H1 (cell line): ENCODE measurements around the gene ISL2. TPM values are rescaled to one million over a fixed set of nuclear protein-coding genes. Genes with fewer than 3 reads are reported as not detected.

Source experiments
- CTCF ChIA-PET: fragments of 300-600 bp; sonication (Branson Sonifier 250); formaldehyde crosslinking; loops from one replicate; lab custom pipeline; 2021; ENCODE audit not compliant: partially characterized antibody; lab: Charles Lee
- POLR2A ChIA-PET: fragments of 300-600 bp; sonication (Branson Sonifier 250); formaldehyde crosslinking; loops from one replicate; lab custom pipeline; 2021; ENCODE audit warnings: inconsistent platforms; ENCODE audit not compliant: partially characterized antibody; lab: Charles Lee
- DNase-seq, 2 experiments: peaks; one replicate each; pipeline versions ENCODE4 v3.0.0 to v3.0.0-alpha.2; 2010 to 2022; ENCODE audit warnings: low spot score in 2 of 2, low read depth in 1 of 2, mixed read lengths in 1 of 2
- FAIRE-seq: peaks from 2 replicates; lab custom pipeline; 2011; peaks lifted over from hg19 to GRCh38; lab: Jason Lieb, UNC
- H2AFZ ChIP-seq: 2 replicates; pipeline ENCODE4 v1.8.1; 2012; ENCODE audit warnings: low read length, inconsistent platforms
- H2AK5ac ChIP-seq: 2 replicates; pipeline ENCODE4 v1.6.1; 2013; ENCODE audit warnings: low read depth, low read length
- H2BK120ac ChIP-seq: replicated peaks from 2 replicates; pipeline ENCODE3; 2013; ENCODE audit warnings: low read depth, low read length, inconsistent platforms
- H2BK12ac ChIP-seq: 2 replicates; pipeline ENCODE4 v1.6.1; 2013; ENCODE audit warnings: low read depth, low read length
- H2BK15ac ChIP-seq: 2 replicates; pipeline ENCODE4 v1.6.1; 2013; ENCODE audit warnings: low read length
- H2BK20ac ChIP-seq: 2 replicates; pipeline ENCODE4 v1.6.1; 2013; ENCODE audit warnings: low read length
- H2BK5ac ChIP-seq: 2 replicates; pipeline ENCODE4 v1.6.1; 2013; ENCODE audit warnings: low read depth, low read length
- H3K14ac ChIP-seq: 2 replicates; pipeline ENCODE4 v1.6.1; 2013; ENCODE audit warnings: inconsistent platforms; ENCODE audit not compliant: insufficient read length
- H3K18ac ChIP-seq: 2 replicates; pipeline ENCODE4 v1.6.1; 2013; ENCODE audit warnings: low read length; ENCODE audit errors: extremely low read depth
- H3K23ac ChIP-seq: 2 replicates; pipeline ENCODE4 v1.6.1; 2013; ENCODE audit warnings: inconsistent platforms; ENCODE audit not compliant: insufficient read length
- H3K23me2 ChIP-seq: 2 replicates; pipeline ENCODE4 v1.6.1; 2013; ENCODE audit warnings: low read depth, low read length
- H3K27ac ChIP-seq: 2 replicates; pipeline ENCODE4 v1.6.1; 2011; ENCODE audit warnings: low read depth, low read length, inconsistent platforms
- H3K27me3 ChIP-seq, 4 experiments: replicated peaks in 1 of 4; 1 replicate in 1 of 4; 2 replicates in 3 of 4; pipeline versions ENCODE4 v1.6.1 to v1.8.1; 2011 to 2013; ENCODE audit warnings: low read length in 3 of 4, mild to moderate bottlenecking in 3 of 4, inconsistent platforms in 2 of 4, mixed read lengths in 2 of 4, moderate library complexity in 1 of 4; ENCODE audit not compliant: control insufficient read depth in 3 of 4, insufficient read depth in 3 of 4; ENCODE audit errors: extremely low read depth in 1 of 4
- H3K36me3 ChIP-seq, 4 experiments: 2 replicates each; pipeline versions ENCODE4 v1.6.1 to v1.8.1; 2011 to 2013; ENCODE audit warnings: mild to moderate bottlenecking in 4 of 4, low read length in 3 of 4, moderate library complexity in 2 of 4, control low read depth in 1 of 4, inconsistent platforms in 1 of 4; ENCODE audit not compliant: insufficient read depth in 4 of 4, control insufficient read depth in 2 of 4
- H3K4ac ChIP-seq: replicated peaks from 2 replicates; pipeline ENCODE3; 2013; ENCODE audit warnings: low read length, low read depth, mixed read lengths, inconsistent platforms; ENCODE audit not compliant: insufficient read length
- H3K4me1 ChIP-seq, 4 experiments: replicated peaks in 1 of 4; 1 replicate in 1 of 4; 2 replicates in 3 of 4; pipeline versions ENCODE4 v1.6.1 to v1.8.1; 2011 to 2013; ENCODE audit warnings: low read length in 3 of 4, inconsistent platforms in 2 of 4, mixed read lengths in 1 of 4; ENCODE audit not compliant: insufficient read depth in 4 of 4, control insufficient read depth in 3 of 4
- H3K4me2 ChIP-seq, 2 experiments: 2 replicates each; pipeline versions ENCODE4 v1.6.1 to v1.8.1; 2011 to 2013; ENCODE audit warnings: low read depth in 2 of 2, low read length in 2 of 2, control low read depth in 1 of 2, inconsistent platforms in 1 of 2, mild to moderate bottlenecking in 1 of 2; ENCODE audit not compliant: insufficient read depth in 1 of 2
- H3K4me3 ChIP-seq, 4 experiments: fragments of 200-600, 300-600 bp in 1 of 4; sonication (generic), shearing (Covaris generic), sonication (Bioruptor Twin) in 1 of 4; 2 replicates each; pipeline versions ENCODE4 v1.5.1 to v1.8.1; 2011 to 2016; ENCODE audit warnings: low read length in 4 of 4, low read depth in 3 of 4, control low read depth in 2 of 4, inconsistent platforms in 2 of 4, mild to moderate bottlenecking in 2 of 4, mixed read lengths in 1 of 4, moderate library complexity in 1 of 4; ENCODE audit not compliant: insufficient read depth in 2 of 4; ENCODE audit errors: extremely low read depth in 1 of 4
- H3K56ac ChIP-seq: replicated peaks from 2 replicates; pipeline ENCODE3; 2013; ENCODE audit warnings: low read depth, mild to moderate bottlenecking, mixed read lengths, low read length, inconsistent platforms; ENCODE audit not compliant: insufficient read length
- H3K79me1 ChIP-seq: 2 replicates; pipeline ENCODE4 v1.6.1; 2013; ENCODE audit warnings: low read depth, low read length, control low read depth
- H3K79me2 ChIP-seq, 2 experiments: 2 replicates each; pipeline versions ENCODE4 v1.6.1 to v1.8.1; 2012 to 2013; ENCODE audit warnings: low read length in 2 of 2, mild to moderate bottlenecking in 2 of 2, inconsistent platforms in 1 of 2; ENCODE audit not compliant: insufficient read depth in 2 of 2, control insufficient read depth in 1 of 2
- H3K9ac ChIP-seq, 4 experiments: replicated peaks in 1 of 4; 1 replicate in 1 of 4; 2 replicates in 3 of 4; pipeline versions ENCODE4 v1.6.1 to v1.8.1; 2011 to 2013; ENCODE audit warnings: low read depth in 3 of 4, low read length in 3 of 4, control low read depth in 2 of 4, mild to moderate bottlenecking in 2 of 4, moderate library complexity in 2 of 4, inconsistent platforms in 1 of 4; ENCODE audit errors: extremely low read depth in 1 of 4
- H3K9me3 ChIP-seq, 2 experiments: 2 replicates each; pipeline versions ENCODE4 v1.6.1 to v1.8.1; 2012 to 2013; ENCODE audit warnings: mild to moderate bottlenecking in 2 of 2, moderate library complexity in 2 of 2, control low read depth in 1 of 2, inconsistent platforms in 1 of 2, low read depth in 1 of 2, low read length in 1 of 2, mixed read lengths in 1 of 2; ENCODE audit not compliant: insufficient read depth in 2 of 2
- H4K20me1 ChIP-seq, 2 experiments: replicated peaks in 1 of 2; 2 replicates each; pipeline versions ENCODE3 to v1.8.1; 2011 to 2013; ENCODE audit warnings: inconsistent platforms in 2 of 2, low read length in 2 of 2, mild to moderate bottlenecking in 1 of 2; ENCODE audit not compliant: insufficient read depth in 2 of 2, control insufficient read depth in 1 of 2
- H4K5ac ChIP-seq: 2 replicates; pipeline ENCODE4 v1.6.1; 2013; ENCODE audit warnings: low read length, low read depth, mixed read lengths, inconsistent platforms; ENCODE audit not compliant: insufficient read length
- H4K8ac ChIP-seq: 2 replicates; pipeline ENCODE4 v1.8.0; 2013; ENCODE audit warnings: mild to moderate bottlenecking, moderate library complexity, low read length, inconsistent platforms; ENCODE audit not compliant: insufficient read depth; ENCODE audit errors: extremely low read depth
- H4K91ac ChIP-seq: replicated peaks from 2 replicates; pipeline ENCODE3; 2013; ENCODE audit warnings: low read length, mixed read lengths, inconsistent platforms; ENCODE audit not compliant: insufficient read length
- ASH2L ChIP-seq: fragments of 200-600, 300-600 bp; sonication (generic); IDR thresholded peaks from one replicate; pipeline ENCODE4 v1.7.1; 2017; ENCODE audit warnings: low read length
- HDAC2 ChIP-seq, 2 experiments: fragments of 300-600 bp in 1 of 2; sonication (generic) in 1 of 2; IDR thresholded peaks; 2 replicates each; pipeline ENCODE4 v1.6.1; 2011 to 2012; ENCODE audit warnings: low read depth in 2 of 2, low read length in 2 of 2, mild to moderate bottlenecking in 2 of 2, moderate library complexity in 2 of 2, borderline replicate concordance in 1 of 2, inconsistent platforms in 1 of 2
- NANOG ChIP-seq: IDR thresholded peaks from 2 replicates; pipeline ENCODE4 v1.6.1; 2011; ENCODE audit warnings: low read length, low read depth, mild to moderate bottlenecking, inconsistent platforms; ENCODE audit not compliant: insufficient read depth, poor library complexity, severe bottlenecking
- SUZ12 ChIP-seq: fragments of 200-600 bp; sonication (generic); IDR thresholded peaks from 2 replicates; pipeline ENCODE4 v1.6.1; 2012; ENCODE audit warnings: mild to moderate bottlenecking, inconsistent platforms, low read length, moderate library complexity, mixed read lengths
- WGBS, 2 experiments: shearing (Covaris generic) in 1 of 2; methylation state at CpG; one replicate each; pipeline versions ENCODE4 v1.1.6 to v1.1.7; 2013 to 2015; ENCODE audit warnings: low lambda C conversion rate in 2 of 2, mixed read lengths in 2 of 2, inconsistent platforms in 1 of 2, low coverage in 1 of 2, missing lambda C conversion rate in 1 of 2; ENCODE audit not compliant: insufficient replicate concordance in 2 of 2, insufficient coverage in 1 of 2, insufficient read length in 1 of 2; ENCODE audit errors: extremely low coverage in 1 of 2, missing lambda C conversion rate in 1 of 2; 5-methylcytosine and 5-hydroxymethylcytosine counted together
- polyA plus RNA-seq, 7 experiments: library from polyadenylated mRNA; depleted of rRNA in 3 of 7; stranded (reverse) in 5 of 7; unstranded in 2 of 7; fragments of >200 nt in 5 of 7; fragments of 200-250 nt in 2 of 7; gene quantifications; 1 replicate in 5 of 7; 2 replicates in 1 of 7; 4 replicates in 1 of 7; pipeline versions ENCODE4 v1.2.1 to v1.2.3, GENCODE V29; 2011 to 2013; ENCODE audit warnings: missing spikeins in 2 of 7, mixed read lengths in 2 of 7
- total RNA-seq: library from RNA; stranded (reverse); fragmentation: NEBNext Ultra II Directional; extraction: Animal tissue kit (Norgen Biotek cat#: 25700); gene quantifications from 2 replicates; pipeline ENCODE4 v1.2.1, GENCODE V29; 2021

The ISL2 gene
- total and polyA plus RNA-seq, 2 of the 8 experiments (the other 6 are each of a cell fraction or from before 2014, with no cell fraction given), result 0.32 to 0.99 TPM

DNA sequence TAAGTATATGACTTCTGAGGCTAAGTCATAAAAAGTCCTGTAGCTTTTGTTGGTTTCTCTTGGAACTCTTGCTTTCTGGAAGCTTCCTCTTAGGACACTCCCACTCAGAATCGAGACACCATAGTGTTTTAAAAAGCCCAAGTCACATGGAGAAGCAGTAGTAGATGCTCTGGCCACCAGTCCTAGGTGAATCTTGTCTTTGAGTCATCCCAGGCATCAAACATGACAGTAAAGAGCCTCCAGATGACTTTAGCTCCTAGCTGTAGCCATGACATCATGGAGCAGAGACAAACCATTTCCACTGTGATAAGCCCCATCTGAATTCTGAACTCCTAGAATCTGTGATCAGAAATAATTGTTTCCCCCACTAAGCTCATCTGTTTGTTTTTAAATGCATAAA lies 42.1 kb downstream of the ISL2 start:
- no peak overlapping the region for H2BK5ac ChIP-seq
- FAIRE-seq (no peak), DNase-seq (no peak)
- H3K9me3 ChIP-seq, result no peaks in the 10 kb centered on the region; a peak in 1 of 4 replicates
- no peak overlapping the region for H2AFZ ChIP-seq
- H4K5ac ChIP-seq, result no peak overlapping the region
- no peak overlapping the region for H2BK15ac ChIP-seq
- no peak overlapping the region for H3K4ac ChIP-seq
- no peaks in the 10 kb centered on the region for H4K20me1 ChIP-seq
- H4K8ac ChIP-seq, result no peak overlapping the region
- H3K9ac ChIP-seq, result no peak overlapping the region
- no peak overlapping the region for H2BK12ac ChIP-seq
- H3K4me3 ChIP-seq, result no peak overlapping the region
- CTCF ChIA-PET, result interaction anchor here (1.1 to 1.4 kb wide), 2 partner anchors 9 to 167 kb away, joined by 3 to 5 read pairs; no protein-coding TSS in a partner anchor
- H3K56ac ChIP-seq, result no peak overlapping the region
- H3K27me3 ChIP-seq, result no peaks in the 10 kb centered on the region
- H3K14ac ChIP-seq, result no peak overlapping the region
- TF ChIP-seq ASH2L (no peak), NANOG (no peak), HDAC2 (IDR thresholded peaks at IDR 0.05; ENCODE audit: borderline replicate concordance in 1 of 2, low read depth in 2 of 2, low read length in 2 of 2) (no peak), SUZ12 (no peak)
- H3K23ac ChIP-seq, result no peak overlapping the region
- no peak overlapping the region for H4K91ac ChIP-seq
- H3K23me2 ChIP-seq, result no peaks in the 10 kb centered on the region
- no peak overlapping the region for H3K18ac ChIP-seq
- no peak overlapping the region for H3K4me2 ChIP-seq
- H3K4me1 ChIP-seq, result no peaks in the 10 kb centered on the region
- H3K27ac ChIP-seq, result no peak overlapping the region
- H3K36me3 ChIP-seq, result no peaks in the 10 kb centered on the region
- H2BK120ac ChIP-seq, result no peak overlapping the region
- no peak overlapping the region for H2AK5ac ChIP-seq
- WGBS, 2 experiments, result 93% methylated on average over 1 of the region's 1 CpG; no CpG with 5 or more reads in 1 of the 2 experiments
- POLR2A ChIA-PET, result no interaction called here
- H3K79me1 ChIP-seq, result no peaks in the 10 kb centered on the region
- no peak overlapping the region for H2BK20ac ChIP-seq
- no peaks in the 10 kb centered on the region for H3K79me2 ChIP-seq
